ENCODE results near the gene TMTC4.

Gene TMTC4

DNA sequence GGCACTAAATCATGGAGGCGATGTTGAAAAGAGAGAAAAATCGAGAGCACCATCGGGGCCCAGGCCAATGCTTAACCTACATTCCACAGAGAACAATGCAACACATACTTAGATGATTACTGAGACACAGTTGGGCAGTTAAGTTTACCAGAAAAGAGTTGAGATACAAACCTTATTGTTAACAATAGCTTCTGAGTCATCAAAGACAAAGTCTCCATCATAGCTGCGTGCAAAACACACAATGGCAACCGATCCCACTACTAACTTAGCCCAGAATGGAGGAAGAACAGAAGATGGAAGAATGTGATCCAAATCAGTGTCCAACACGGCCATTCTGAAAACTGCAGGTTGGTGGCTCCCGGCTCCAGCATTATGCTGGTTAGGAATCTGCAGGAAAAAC, 6.2 kb downstream of the TMTC4 start:
- DNase-seq: no peak
- in situ Hi-C loops (cut with MboI; ENCODE audit: low pct_unique_long_range_greater_than_20kb, low sequenced_read_pairs): no loop called here

- in situ Hi-C loops (cut with MboI; ENCODE audit: low pct_unique_long_range_greater_than_20kb, low sequenced_read_pairs): no loop called here
- no peak for DNase-seq
Measured at GRCh38 chr13:100667894-100668293, 6.7 kb downstream of the TMTC4 start.

- DNase-seq: no peak
- in situ Hi-C loops (cut with MboI; ENCODE audit: low pct_unique_long_range_greater_than_20kb, low sequenced_read_pairs): no loop called here
Measured at GRCh38 chr13:100666124-100666523, 8.5 kb downstream of the TMTC4 start.

- DNase-seq: no peak
- in situ Hi-C loops (cut with MboI; ENCODE audit: low pct_unique_long_range_greater_than_20kb, low sequenced_read_pairs): no loop called here
Measured at GRCh38 chr13:100665403-100665802, 9.2 kb downstream of the TMTC4 start.

- in situ Hi-C loops (cut with MboI; ENCODE audit: low pct_unique_long_range_greater_than_20kb, low sequenced_read_pairs): no loop called here
- no peak for DNase-seq
Measured at GRCh38 chr13:100664171-100664900, 10.3 kb downstream of the TMTC4 start.

- in situ Hi-C loops (cut with MboI; ENCODE audit: low pct_unique_long_range_greater_than_20kb, low sequenced_read_pairs): no loop called here
Measured at GRCh38 chr13:100662468-100663211, 12.0 kb downstream of the TMTC4 start.

GRCh38 chr13:100660761-100661160, 13.8 kb downstream of the TMTC4 start:
- in situ Hi-C loops (cut with MboI; ENCODE audit: low pct_unique_long_range_greater_than_20kb, low sequenced_read_pairs): no loop called here
- no peak for DNase-seq

More at GRCh38 chr13:100662468-100663211, 12.0 kb downstream of the TMTC4 start:
- DNase-seq: no peak

DNA sequence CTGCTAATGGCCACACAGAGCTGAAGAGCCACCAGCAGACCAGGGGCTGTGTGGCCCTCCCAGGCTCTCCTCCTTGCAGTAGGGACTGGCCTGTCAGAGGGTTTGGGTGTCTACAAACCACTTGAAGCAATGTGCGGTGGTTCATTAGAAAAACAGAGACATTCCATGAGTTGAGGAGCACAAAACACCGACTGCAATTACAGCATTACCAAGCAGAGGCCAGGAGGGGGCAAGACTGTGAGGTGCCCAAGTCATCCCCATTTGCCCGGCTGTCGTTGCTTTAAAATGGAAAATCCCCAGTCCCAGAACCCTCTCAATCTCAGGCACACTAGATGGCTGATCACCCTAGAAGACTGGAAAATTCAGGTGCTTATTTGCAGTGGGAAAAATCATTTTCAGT, 15.0 kb downstream of the TMTC4 start:
- in situ Hi-C loops (cut with MboI; ENCODE audit: low pct_unique_long_range_greater_than_20kb, low sequenced_read_pairs): no loop called here
- no peak for DNase-seq

DNA sequence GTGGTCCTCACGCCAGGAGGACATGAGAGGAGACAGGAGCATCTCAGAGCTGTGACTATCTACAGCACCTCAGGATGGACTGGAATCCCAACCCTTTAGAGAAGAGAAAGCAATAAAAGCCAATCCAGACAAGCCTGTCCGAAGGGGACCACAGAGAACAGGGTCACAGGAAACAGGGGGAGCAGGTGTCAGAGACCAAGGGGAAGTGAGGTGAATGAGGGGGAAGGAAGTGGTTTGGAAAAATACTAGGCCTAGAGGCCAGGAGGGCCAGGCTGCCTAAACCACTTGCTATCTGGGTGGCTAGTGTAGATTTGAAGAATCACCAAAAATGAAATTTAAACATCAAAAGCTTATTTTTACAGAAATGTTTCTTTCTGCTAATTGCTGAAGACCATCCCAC, 16.2 kb downstream of the TMTC4 start:
- DNase-seq: peak; percentile 71
- in situ Hi-C loops (cut with MboI; ENCODE audit: low pct_unique_long_range_greater_than_20kb, low sequenced_read_pairs): no loop called here

DNA sequence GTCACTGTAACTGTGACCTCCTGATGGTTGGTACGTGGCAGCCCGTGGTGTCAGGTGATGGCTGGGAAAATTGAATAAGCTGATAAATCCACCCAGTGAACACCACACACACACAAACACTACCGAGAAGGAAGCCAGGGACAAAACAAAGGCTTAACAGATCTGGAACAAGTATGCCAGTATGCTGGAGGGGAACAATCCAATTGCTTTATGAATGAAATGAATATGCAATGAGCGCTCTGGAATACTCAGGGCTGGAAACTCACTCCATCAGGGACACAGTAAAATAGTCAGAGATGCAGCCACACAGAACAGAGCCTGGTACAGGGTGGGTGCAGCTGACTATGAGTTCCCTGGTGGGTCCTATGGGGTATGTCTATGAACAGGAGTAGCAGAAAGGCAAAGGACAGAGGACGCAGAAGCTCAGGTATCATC, 16.7 kb downstream of the TMTC4 start:
- in situ Hi-C loops (cut with MboI; ENCODE audit: low pct_unique_long_range_greater_than_20kb, low sequenced_read_pairs): no loop called here
- no peak for DNase-seq

GRCh38 chr13:100652510-100652909, 22.1 kb downstream of the TMTC4 start:
- no peak for DNase-seq
- in situ Hi-C loops (cut with MboI; ENCODE audit: low pct_unique_long_range_greater_than_20kb, low sequenced_read_pairs): no loop called here

DNA sequence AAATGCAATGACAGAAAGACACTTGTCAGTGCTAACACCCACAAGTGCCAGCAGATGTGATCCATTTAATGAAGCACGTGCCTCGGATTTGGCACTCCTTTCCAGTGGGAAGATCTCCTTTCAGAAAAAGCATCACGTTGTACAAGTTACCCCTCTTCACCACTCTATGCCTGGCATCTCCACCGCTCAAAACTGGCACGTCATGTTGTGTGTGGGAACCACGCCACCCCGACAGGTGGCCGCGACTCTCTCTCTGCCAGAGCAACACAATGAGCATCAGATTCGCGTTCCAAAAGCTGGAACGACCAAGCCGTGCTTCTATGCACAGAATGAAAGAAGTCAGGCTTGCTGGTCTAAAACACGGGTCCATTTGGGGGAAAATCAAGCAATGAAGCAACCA, 24.3 kb downstream of the TMTC4 start:
- in situ Hi-C loops (cut with MboI; ENCODE audit: low pct_unique_long_range_greater_than_20kb, low sequenced_read_pairs): no loop called here
- DNase-seq: no peak

DNA sequence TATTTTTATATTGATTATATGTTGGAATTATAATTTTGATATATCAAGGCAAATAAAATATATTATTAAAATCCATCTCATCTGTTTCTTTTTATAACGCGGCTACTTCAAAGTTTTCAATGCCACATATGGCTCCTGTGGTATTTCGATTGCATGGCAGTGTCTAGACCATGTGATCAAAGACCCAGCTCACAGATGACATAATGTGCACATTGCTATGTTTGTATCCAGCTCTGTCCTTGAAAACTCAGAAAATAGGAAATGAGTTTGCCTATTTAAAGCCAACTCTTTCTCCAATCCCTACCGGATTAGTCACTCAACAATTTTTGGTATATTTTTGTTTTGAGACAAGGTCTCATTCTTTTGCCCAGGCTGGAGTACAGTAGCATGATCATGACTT, 26.2 kb downstream of the TMTC4 start:
- DNase-seq: no peak
- in situ Hi-C loops (cut with MboI; ENCODE audit: low pct_unique_long_range_greater_than_20kb, low sequenced_read_pairs): no loop called here

GRCh38 chr13:100646871-100647270, 27.7 kb downstream of the TMTC4 start:
- DNase-seq: no peak

GRCh38 chr13:100646030-100646673, 28.4 kb downstream of the TMTC4 start:
- peak; percentile 18 for DNase-seq
- in situ Hi-C loops (cut with MboI; ENCODE audit: low pct_unique_long_range_greater_than_20kb, low sequenced_read_pairs): no loop called here

More at GRCh38 chr13:100646871-100647270, 27.7 kb downstream of the TMTC4 start:
- in situ Hi-C loops (cut with MboI; ENCODE audit: low pct_unique_long_range_greater_than_20kb, low sequenced_read_pairs): no loop called here

DNA sequence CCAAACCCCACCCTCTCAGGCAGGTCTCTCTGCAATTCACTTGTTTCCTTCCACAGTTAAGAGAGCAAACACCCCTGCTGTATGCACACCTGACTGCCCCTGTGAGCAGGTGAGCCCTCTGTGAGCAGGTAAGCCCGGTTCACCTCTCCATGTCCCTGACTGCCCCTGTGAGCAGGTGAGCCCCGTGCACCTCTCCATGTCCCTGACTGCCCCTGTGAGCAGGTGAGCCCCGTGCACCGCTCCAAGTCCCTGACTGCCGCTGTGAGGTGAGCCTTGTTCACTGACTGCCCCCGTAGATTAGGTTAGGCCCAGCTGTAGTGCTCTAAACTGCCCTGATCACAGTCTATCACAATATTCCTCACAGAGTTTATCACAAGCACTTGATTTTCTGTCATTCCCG, 29.2 kb downstream of the TMTC4 start:
- no peak for DNase-seq
- in situ Hi-C loops (cut with MboI; ENCODE audit: low pct_unique_long_range_greater_than_20kb, low sequenced_read_pairs): no loop called here

- in situ Hi-C loops (cut with MboI; ENCODE audit: low pct_unique_long_range_greater_than_20kb, low sequenced_read_pairs): no loop called here
- no peak for DNase-seq
Measured at GRCh38 chr13:100644371-100644770, 30.2 kb downstream of the TMTC4 start.

- in situ Hi-C loops (cut with MboI; ENCODE audit: low pct_unique_long_range_greater_than_20kb, low sequenced_read_pairs): no loop called here
Measured at GRCh38 chr13:100637796-100638195, 36.8 kb downstream of the TMTC4 start.

GRCh38 chr13:100637380-100637779, 37.2 kb downstream of the TMTC4 start:
- no peak for DNase-seq
- in situ Hi-C loops (cut with MboI; ENCODE audit: low pct_unique_long_range_greater_than_20kb, low sequenced_read_pairs): no loop called here

More at GRCh38 chr13:100637796-100638195, 36.8 kb downstream of the TMTC4 start:
- no peak for DNase-seq

- in situ Hi-C loops (cut with MboI; ENCODE audit: low pct_unique_long_range_greater_than_20kb, low sequenced_read_pairs): no loop called here
- no peak for DNase-seq
Measured at GRCh38 chr13:100636441-100636840, 38.2 kb downstream of the TMTC4 start.
